Epidermal melanocyte (primary cell): ENCODE measurements around the gene BRPF1.

ENCODE experiments used
- DNase-seq: peaks from one replicate; pipeline ENCODE4 v3.0.0; 2011; ENCODE audit warnings: low spot score; ENCODE audit not compliant: insufficient read length

Gene BRPF1

DNA sequence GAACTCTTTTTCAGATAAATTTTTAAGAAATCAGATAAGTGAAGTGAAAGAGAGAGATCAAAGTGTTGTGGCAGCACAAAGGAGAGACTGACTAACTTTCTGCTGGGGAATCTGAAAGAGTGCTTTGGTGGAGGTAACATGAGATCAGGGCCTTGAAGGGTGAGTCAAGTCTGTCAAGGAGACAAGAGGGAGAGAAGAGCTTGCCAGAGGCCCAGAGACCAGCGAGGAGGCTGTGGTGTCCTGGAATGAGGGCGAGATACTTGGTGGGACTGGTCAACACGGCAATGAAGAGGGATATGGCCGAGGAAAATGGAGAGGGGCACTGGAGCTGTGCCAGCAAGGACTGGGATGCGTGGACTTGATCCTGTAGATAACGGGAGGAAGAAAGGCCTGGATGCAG lies 56.2 kb downstream of the BRPF1 start:
- DNase-seq: no peak

- no peak for DNase-seq
Observed at GRCh38 chr3:9791127-9791526, 59.6 kb downstream of the BRPF1 start.

- no peak for DNase-seq
Observed at GRCh38 chr3:9791790-9792404, 60.4 kb downstream of the BRPF1 start.

DNA sequence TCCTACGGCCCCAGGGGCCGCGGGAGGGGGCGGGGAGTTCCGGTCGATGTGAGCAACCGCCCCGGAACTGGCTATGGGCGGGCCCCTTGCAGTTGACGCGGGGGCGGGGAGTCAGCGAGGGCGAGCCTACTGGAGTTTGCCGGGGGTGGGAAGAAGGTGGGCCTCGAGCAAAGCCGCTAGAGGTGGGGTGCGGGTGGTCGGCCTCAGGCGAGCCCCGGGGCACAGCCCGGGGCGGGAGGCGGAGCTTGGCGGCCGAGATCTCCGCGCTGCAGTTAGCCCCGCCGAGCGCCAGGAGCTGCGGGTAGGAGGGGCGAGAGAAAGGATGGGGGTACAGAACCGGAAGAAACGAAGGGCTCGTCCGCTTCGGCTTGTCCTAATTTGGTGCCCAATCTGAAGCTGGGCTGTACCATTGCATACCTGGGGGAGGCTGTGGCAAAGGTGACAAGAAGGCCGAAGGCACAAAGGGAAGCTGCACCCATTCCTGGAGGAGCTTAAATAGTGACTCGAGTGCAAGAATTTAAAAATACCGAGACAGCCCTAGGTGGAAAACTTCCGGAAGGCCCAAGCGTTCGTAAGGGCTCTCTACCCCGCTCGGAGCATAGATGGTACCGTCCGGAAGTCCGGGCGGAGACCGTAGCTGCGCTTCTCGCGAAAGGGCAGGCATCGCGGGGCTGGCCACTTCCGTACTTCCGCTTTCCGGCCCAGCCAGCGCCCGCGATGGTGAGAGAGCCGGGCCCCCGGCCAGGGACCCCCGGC lies 61.0 kb downstream of the BRPF1 start, which contains the start of the genes ARPC4 and TADA3:
ARPC4 (plus strand) TSS at position 678 of the 756 bp plus-strand sequence; CDS start at position 718, 40 bp downstream.
TADA3 (minus strand) TSS at position 69 of the 756 bp plus-strand sequence. CDS start 1,007 bp downstream, outside the sequence.
- DNase-seq: peak; percentile 82

- no peak for DNase-seq
Observed at GRCh38 chr3:9793161-9793781, 61.7 kb downstream of the BRPF1 start.

DNA sequence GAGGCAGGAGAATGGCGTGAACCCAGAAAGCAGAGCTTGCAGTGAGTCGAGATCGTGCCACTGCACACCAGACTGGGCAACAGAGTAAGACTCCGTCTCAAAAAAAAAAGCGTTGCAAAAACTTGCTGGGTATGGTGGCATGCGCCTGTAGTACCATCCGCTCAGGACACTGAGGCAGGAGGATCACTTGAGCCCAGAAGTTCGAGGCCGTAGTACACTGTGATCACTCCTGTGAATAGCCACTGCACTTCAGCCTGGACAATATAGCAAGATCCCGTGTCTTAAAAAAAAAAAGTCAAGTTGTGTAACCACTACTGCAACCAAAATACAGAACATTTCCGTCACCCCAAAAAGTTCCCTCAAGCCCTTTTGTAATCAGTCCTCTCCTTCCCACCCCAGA lies 62.9 kb downstream of the BRPF1 start:
- no peak for DNase-seq

- DNase-seq: no peak
Observed at GRCh38 chr3:9795207-9795606, 63.7 kb downstream of the BRPF1 start.

DNA sequence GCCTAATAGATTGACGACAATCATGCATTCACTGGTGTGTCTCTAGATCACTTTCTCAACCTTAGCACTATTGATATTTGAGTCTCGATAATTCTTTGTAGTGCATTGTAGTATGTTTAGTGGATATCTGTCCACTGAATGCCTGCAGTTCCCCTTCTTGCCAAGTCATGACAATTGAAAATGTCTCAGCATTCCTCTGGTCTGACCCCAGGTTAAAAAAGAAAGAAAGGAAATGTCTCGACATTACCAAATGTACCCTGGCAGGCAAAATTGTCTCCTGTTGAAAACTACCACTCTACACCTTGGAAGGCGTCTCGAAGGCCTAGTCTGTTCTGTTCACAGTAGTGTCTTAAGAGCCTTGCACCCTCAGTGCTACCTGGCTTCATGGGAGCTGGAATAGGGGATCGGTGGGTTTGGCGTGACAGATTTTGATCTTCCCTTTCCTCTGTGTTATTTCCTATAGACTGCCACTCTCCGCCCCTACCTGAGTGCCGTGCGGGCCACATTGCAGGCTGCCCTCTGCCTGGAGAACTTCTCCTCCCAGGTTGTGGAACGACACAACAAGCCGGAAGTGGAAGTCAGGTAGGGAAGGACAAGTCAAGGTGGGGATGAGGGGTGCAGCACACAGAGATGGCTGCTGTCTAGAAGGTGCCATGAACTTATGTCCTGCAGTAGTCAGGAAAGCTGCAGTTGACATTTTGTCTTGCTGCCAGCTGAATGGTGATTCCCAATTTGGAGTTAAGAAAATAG lies 65.8 kb downstream of the BRPF1 start:
- DNase-seq: no peak
